Measurements from ENCODE around the gene TREML4. TPM values are rescaled to one million over a fixed set of nuclear protein-coding genes. Genes with fewer than 3 reads are reported as not detected.

The TREML4 gene
- total RNA-seq, 4 donors from 2014 or later, result not detected

- Histone ChIP-seq H3K36me3 (no peaks in the 10 kb centered on the region), H3K4me3 (no peak overlapping the region), H3K4me1 (no peaks in the 10 kb centered on the region), H3K27ac (no peak overlapping the region), H3K27me3 (no peaks in the 10 kb centered on the region), H3K9me3 (no peaks in the 10 kb centered on the region)
- DNase-seq (peak; percentile 13 to 26), ATAC-seq (no peak)
- TF ChIP-seq, protein P1, sequence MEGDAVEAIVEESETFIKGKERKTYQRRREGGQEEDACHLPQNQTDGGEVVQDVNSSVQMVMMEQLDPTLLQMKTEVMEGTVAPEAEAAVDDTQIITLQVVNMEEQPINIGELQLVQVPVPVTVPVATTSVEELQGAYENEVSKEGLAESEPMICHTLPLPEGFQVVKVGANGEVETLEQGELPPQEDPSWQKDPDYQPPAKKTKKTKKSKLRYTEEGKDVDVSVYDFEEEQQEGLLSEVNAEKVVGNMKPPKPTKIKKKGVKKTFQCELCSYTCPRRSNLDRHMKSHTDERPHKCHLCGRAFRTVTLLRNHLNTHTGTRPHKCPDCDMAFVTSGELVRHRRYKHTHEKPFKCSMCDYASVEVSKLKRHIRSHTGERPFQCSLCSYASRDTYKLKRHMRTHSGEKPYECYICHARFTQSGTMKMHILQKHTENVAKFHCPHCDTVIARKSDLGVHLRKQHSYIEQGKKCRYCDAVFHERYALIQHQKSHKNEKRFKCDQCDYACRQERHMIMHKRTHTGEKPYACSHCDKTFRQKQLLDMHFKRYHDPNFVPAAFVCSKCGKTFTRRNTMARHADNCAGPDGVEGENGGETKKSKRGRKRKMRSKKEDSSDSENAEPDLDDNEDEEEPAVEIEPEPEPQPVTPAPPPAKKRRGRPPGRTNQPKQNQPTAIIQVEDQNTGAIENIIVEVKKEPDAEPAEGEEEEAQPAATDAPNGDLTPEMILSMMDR (IDR thresholded peaks at IDR 0.05 in 4 of 5, conservative IDR thresholded peaks at IDR 0.05 in 1 of 5), result peak in 3 of 5 experiments; percentile 22 to 43 (median 25)
- TF ChIP-seq POLR2A (IDR thresholded peaks at IDR 0.05), result no peak
- in situ Hi-C loops (cut with MboI; ENCODE audit: low sequenced_read_pairs in 4 of 4), result no loop called here
- intact Hi-C loops (cut with DNase I; ENCODE audit: low total_unique reads), result no loop called here
Measured at GRCh38 chr6:41278699-41279405, 50.7 kb downstream of the TREML4 start.

- Histone ChIP-seq H3K4me3 (no peak overlapping the region), H3K9me3 (no peaks in the 10 kb centered on the region), H3K27me3 (no peaks in the 10 kb centered on the region), H3K27ac (no peak overlapping the region), H3K36me3 (no peaks in the 10 kb centered on the region), H3K4me1 (no peaks in the 10 kb centered on the region)
- DNase-seq, result no peak
- ATAC-seq, result no peak
- no peak for TF ChIP-seq POLR2A (IDR thresholded peaks at IDR 0.05)
- TF ChIP-seq, protein P1 (IDR thresholded peaks at IDR 0.05 in 4 of 5, conservative IDR thresholded peaks at IDR 0.05 in 1 of 5), result no peak
- intact Hi-C loops (cut with DNase I; ENCODE audit: low total_unique reads) (no loop called here), in situ Hi-C loops (cut with MboI; ENCODE audit: low sequenced_read_pairs in 4 of 4) (no loop called here)
Measured at GRCh38 chr6:41280381-41281057, 52.4 kb downstream of the TREML4 start.

GRCh38 chr6:41283600-41283999 is 55.5 kb downstream of the TREML4 start:
- in situ Hi-C loops (cut with MboI; ENCODE audit: low sequenced_read_pairs in 4 of 4) (no loop called here), intact Hi-C loops (cut with DNase I; ENCODE audit: low total_unique reads) (no loop called here)
- H3K27me3 ChIP-seq, result no peaks in the 10 kb centered on the region
- no peak for TF ChIP-seq POLR2A (IDR thresholded peaks at IDR 0.05)
- TF ChIP-seq, protein P1 (IDR thresholded peaks at IDR 0.05 in 4 of 5, conservative IDR thresholded peaks at IDR 0.05 in 1 of 5), result no peak
- no peaks in the 10 kb centered on the region for H3K4me1 ChIP-seq
- ATAC-seq (no peak), DNase-seq (no peak)
- no peak overlapping the region for H3K4me3 ChIP-seq
- no peaks in the 10 kb centered on the region for H3K9me3 ChIP-seq
- H3K36me3 ChIP-seq, result no peaks in the 10 kb centered on the region
- no peak overlapping the region for H3K27ac ChIP-seq

- TF ChIP-seq POLR2A (IDR thresholded peaks at IDR 0.05), result no peak
- TF ChIP-seq, protein P1 (IDR thresholded peaks at IDR 0.05 in 4 of 5, conservative IDR thresholded peaks at IDR 0.05 in 1 of 5), result no peak
- Histone ChIP-seq H3K27me3 (no peaks in the 10 kb centered on the region), H3K9me3 (no peaks in the 10 kb centered on the region), H3K27ac (no peak overlapping the region), H3K4me1 (no peaks in the 10 kb centered on the region), H3K4me3 (no peak overlapping the region), H3K36me3 (no peaks in the 10 kb centered on the region)
- in situ Hi-C loops (cut with MboI; ENCODE audit: low sequenced_read_pairs in 4 of 4) (no loop called here), intact Hi-C loops (cut with DNase I; ENCODE audit: low total_unique reads) (no loop called here)
- DNase-seq, result no peak
- ATAC-seq, result no peak
Measured at GRCh38 chr6:41284726-41285125, 56.6 kb downstream of the TREML4 start.
